Measurements from ENCODE around the gene MYO5A.

MYO5A gene

DNA sequence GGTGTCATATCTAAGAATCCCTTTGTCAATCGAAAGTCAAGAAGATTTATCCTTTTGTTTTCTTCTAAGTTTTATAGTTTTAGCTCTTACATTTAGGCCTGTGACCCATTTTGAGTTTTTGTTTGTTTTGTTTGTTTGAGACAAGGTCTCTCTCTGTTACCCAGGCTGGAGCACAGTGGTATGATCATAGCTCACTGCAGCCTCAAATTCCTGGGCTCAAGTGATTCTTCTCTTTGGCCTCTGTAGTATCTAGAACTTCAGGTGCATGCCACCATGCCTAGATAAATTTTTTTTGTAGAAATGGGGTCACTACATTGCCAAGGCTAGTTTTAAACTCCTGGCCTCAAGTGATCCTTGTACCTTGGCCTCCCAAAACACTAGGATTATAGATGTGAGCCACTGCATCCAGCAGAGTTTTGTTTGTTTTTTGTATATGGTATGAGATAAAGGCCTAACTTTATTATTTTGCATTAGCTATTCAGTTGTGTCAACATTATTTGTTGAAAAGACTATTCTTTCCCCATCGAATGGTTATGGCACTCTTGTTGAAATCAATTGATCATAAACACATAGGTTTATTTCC is 227.3 kb downstream of the MYO5A start:
- no peak overlapping the region for H2AFZ ChIP-seq
- no peaks in the 10 kb centered on the region for H3K36me3 ChIP-seq (ENCODE audit: control insufficient read depth, insufficient read depth, low read length)
- H3K4me1 ChIP-seq = no peaks in the 10 kb centered on the region
- H3K4me2 ChIP-seq (ENCODE audit: low read length) = no peak overlapping the region
- H3K27me3 ChIP-seq (ENCODE audit: control insufficient read depth, insufficient read depth, low read length) = no peaks in the 10 kb centered on the region
- no peak overlapping the region for H3K27ac ChIP-seq
- no peaks in the 10 kb centered on the region for H3K79me2 ChIP-seq
- no peaks in the 10 kb centered on the region for H3K9me3 ChIP-seq (ENCODE audit: control insufficient read depth, low read length)
- no peak overlapping the region for H3K9ac ChIP-seq
- no peak overlapping the region for H3K4me3 ChIP-seq (ENCODE audit: low read depth, low read length)
- no peak for TF ChIP-seq CTCF (IDR thresholded peaks at IDR 0.05)

- Histone ChIP-seq H3K4me1 (no peaks in the 10 kb centered on the region), H3K36me3 (ENCODE audit: control insufficient read depth, insufficient read depth, low read length) (no peaks in the 10 kb centered on the region), H2AFZ (peak within 1 kb of the TSS; percentile 83), H3K9me3 (ENCODE audit: control insufficient read depth, low read length) (no peaks in the 10 kb centered on the region), H3K79me2 (no peaks in the 10 kb centered on the region), H3K4me2 (ENCODE audit: low read length) (peak within 1 kb of the TSS; percentile 80), H3K27me3 (ENCODE audit: control insufficient read depth, insufficient read depth, low read length) (no peaks in the 10 kb centered on the region), H3K27ac (peak within 1 kb of the TSS; percentile 59), H3K4me3 (ENCODE audit: low read depth, low read length) (peak within 1 kb of the TSS; percentile 66), H3K9ac (peak within 1 kb of the TSS; percentile 67)
- TF ChIP-seq CTCF (IDR thresholded peaks at IDR 0.05) = no peak
These were observed 233.2 kb downstream of the MYO5A start, which contains the start of gene MYO5C for GRCh38 chr15:52295421-52296001. Gene MYO5C (minus strand): TSS chr15:52295804. CDS start chr15:52295636, 168 bp downstream.

DNA sequence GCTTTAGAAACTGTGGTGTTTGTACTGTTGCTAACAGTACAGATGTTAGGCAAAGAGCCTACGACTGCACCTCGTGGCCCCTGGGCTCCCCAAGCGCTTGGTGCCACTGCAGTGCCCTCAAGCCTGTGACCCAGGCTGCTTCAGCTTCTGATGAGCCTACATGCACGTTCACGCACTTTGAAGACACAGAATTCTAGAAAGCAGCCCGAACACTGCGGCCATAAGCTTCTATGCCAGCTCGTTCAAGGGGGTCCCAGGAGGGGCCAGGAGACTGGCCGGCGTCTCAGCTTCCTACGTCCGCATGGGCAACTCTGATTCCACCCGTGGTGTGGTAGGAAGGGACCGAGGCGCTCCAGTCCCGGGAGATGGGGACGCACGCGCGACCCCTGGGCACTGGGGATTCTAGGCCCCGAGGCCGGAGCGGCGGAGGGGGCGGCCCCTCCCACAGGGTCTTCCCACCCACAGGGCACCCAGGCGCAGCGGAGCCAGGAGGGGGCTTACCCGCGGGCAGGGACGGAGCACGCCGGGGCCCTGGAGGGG is 233.7 kb downstream of the MYO5A start:
- peak overlapping the region; percentile 80 for H3K4me2 ChIP-seq (ENCODE audit: low read length)
- TF ChIP-seq CTCF (IDR thresholded peaks at IDR 0.05) = no peak
- no peaks in the 10 kb centered on the region for H3K9me3 ChIP-seq (ENCODE audit: control insufficient read depth, low read length)
- no peak overlapping the region for H3K9ac ChIP-seq
- no peaks in the 10 kb centered on the region for H3K27me3 ChIP-seq (ENCODE audit: control insufficient read depth, insufficient read depth, low read length)
- H3K36me3 ChIP-seq (ENCODE audit: control insufficient read depth, insufficient read depth, low read length) = no peaks in the 10 kb centered on the region
- peaks cover under 1% of the 10 kb centered on the region for H3K4me1 ChIP-seq
- H3K79me2 ChIP-seq = no peaks in the 10 kb centered on the region
- H2AFZ ChIP-seq = peak overlapping the region; percentile 83
- peak overlapping the region; percentile 59 for H3K27ac ChIP-seq
- peak overlapping the region; percentile 66 for H3K4me3 ChIP-seq (ENCODE audit: low read depth, low read length)

- TF ChIP-seq CTCF (IDR thresholded peaks at IDR 0.05) = no peak
- Histone ChIP-seq H3K27ac (no peak overlapping the region), H3K36me3 (ENCODE audit: control insufficient read depth, insufficient read depth, low read length) (no peaks in the 10 kb centered on the region)
These were observed 235.8 kb downstream of the MYO5A start for GRCh38 chr15:52292780-52293392.

More at GRCh38 chr15:52292780-52293392, 235.8 kb downstream of the MYO5A start:
- Histone ChIP-seq H3K9ac (no peak overlapping the region), H3K4me3 (ENCODE audit: low read depth, low read length) (no peak overlapping the region), H3K9me3 (ENCODE audit: control insufficient read depth, low read length) (no peaks in the 10 kb centered on the region), H3K27me3 (ENCODE audit: control insufficient read depth, insufficient read depth, low read length) (no peaks in the 10 kb centered on the region), H3K4me2 (ENCODE audit: low read length) (no peak overlapping the region), H3K4me1 (peaks cover 2% of the 10 kb centered on the region), H2AFZ (no peak overlapping the region), H3K79me2 (no peaks in the 10 kb centered on the region)

Data from parathyroid adenoma (tissue), 2 donors.